ENCODE measurements around the gene MX1.

The MX1 gene

DNA sequence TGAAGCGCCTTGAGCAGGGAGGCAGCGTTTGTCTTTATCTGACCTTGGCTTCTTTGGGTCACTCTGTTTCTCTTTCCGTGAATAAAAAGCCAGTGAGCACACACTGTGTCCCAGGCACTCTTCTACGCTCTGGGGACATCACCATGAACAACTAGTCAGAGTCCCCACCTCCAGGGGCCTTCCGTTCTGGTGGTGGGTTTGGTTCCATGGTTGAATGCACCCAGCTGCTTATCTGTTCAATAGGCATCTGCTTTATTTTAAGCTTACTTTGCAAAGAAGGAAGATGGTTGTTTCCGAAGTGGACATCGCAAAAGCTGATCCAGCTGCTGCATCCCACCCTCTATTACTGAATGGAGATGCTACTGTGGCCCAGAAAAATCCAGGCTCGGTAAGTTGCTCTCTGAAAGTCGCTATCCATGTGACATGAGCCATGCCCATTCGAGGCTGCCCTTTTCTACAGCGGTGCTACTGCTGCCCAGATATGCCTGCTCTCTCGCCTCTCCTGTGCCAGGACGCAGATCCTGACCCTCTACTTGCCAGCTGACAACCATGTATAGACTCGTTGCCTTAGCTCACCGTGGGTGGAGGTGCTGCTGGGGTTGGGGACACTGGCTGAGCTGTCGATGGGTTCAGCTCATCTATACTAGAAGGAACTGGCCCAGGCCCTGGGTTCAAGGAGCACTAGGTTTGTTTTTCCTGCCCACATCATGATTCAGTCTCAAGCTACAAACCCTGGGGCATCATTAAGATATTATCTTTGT is 5.9 kb downstream of the MX1 start:
- in situ Hi-C loops (cut with HindIII; ENCODE audit: low sequenced_read_pairs) = no loop called here

GRCh38 chr21:41432562-41433460 is 6.8 kb downstream of the MX1 start:
- in situ Hi-C loops (cut with HindIII; ENCODE audit: low sequenced_read_pairs) = no loop called here

DNA sequence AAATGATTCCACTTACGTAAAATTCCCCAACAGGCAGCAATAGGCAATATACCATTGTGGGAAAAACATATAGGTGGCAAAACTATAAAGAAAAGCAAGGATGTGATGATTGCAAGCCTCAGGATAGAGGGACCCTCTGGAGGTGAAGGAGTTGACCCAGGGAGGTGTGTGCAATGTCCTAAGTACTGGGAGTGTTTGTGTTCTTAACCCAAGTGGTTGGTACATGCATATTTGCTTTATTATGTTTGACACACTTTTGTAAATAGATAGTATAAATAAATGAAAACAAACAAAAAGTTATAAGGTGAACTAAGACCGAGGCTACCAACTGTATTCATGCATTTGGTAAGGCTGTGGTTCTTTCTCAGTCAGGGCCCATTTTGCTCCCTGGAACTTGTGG is 7.5 kb downstream of the MX1 start:
- in situ Hi-C loops (cut with HindIII; ENCODE audit: low sequenced_read_pairs) = no loop called here

GRCh38 chr21:41435706-41436105 is 9.7 kb downstream of the MX1 start:
- in situ Hi-C loops (cut with HindIII; ENCODE audit: low sequenced_read_pairs) = no loop called here

DNA sequence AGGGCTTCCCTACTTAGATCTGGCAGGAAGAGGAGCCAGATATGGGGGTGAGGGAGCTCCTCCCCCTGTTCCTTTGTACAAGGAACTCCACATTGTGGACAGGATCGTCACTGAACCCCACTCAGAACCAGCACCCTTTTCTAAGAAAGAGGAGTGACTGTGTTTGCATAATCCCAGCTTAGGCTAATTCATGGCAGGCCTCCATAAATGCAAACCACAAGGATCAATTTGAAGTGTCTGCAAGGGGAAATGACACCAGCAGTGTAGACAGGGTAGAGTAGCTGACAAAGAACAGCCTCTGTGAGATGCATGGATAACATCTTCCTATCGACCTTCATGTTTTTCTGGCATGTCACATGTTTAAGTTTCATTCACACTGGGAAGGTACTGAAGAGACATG is 11.7 kb downstream of the MX1 start:
- in situ Hi-C loops (cut with HindIII; ENCODE audit: low sequenced_read_pairs) = no loop called here

GRCh38 chr21:41438425-41439113 is 12.5 kb downstream of the MX1 start:
- in situ Hi-C loops (cut with HindIII; ENCODE audit: low sequenced_read_pairs) = no loop called here

DNA sequence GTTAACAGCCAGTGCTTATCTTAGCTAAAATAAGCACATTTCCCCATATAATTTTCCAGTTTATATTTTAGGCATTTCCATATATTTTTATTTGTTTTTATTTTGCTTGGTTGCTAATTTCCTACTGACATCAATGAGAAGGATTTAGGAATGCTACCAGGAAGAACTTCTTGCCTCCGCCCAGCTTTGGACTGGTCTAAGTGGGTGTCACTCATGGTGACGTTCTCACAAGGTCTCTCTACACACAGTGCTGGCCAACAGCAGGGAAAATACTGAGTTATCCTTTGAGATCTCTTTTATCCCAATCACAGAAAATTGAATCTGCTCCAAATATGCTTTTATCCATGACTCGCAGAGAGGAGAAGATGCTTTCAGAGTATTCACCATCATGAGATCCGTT is 13.2 kb downstream of the MX1 start:
- in situ Hi-C loops (cut with HindIII; ENCODE audit: low sequenced_read_pairs) = no loop called here

DNA sequence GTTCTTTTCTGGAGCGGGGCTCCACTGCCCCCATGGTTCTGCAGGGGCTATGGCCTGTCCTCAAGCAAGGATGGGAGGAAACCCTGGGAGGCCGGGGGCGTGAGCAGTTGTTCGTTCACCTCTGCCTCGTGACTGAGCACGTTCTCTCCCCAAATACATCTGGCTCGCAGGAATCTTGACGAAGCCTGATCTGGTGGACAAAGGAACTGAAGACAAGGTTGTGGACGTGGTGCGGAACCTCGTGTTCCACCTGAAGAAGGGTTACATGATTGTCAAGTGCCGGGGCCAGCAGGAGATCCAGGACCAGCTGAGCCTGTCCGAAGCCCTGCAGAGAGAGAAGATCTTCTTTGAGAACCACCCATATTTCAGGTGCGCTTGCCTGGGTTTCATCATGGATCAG is 15.5 kb downstream of the MX1 start:
- in situ Hi-C loops (cut with HindIII; ENCODE audit: low sequenced_read_pairs) = loop anchor here (10.0 kb wide), 1 partner anchor 137 kb away; no protein-coding TSS in a partner anchor

GRCh38 chr21:41442481-41443186 is 16.6 kb downstream of the MX1 start:
- in situ Hi-C loops (cut with HindIII; ENCODE audit: low sequenced_read_pairs) = loop anchor here (10.0 kb wide), 1 partner anchor 138 kb away; no protein-coding TSS in a partner anchor

DNA sequence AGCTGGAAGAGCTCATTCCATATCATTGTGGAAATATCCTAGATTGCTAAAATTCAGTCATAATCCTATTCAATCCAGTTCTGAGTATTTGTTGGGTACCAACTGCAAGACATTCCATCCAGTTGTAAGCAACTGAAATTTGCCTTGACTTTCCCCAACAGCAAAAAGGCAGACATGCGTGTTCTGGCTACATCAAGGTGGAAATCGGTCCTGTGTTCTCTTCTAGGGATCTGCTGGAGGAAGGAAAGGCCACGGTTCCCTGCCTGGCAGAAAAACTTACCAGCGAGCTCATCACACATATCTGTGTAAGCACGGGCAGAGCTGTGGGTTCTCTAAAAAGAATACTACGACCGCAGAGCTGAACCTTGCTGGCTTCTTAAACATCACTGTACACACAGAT is 17.5 kb downstream of the MX1 start:
- in situ Hi-C loops (cut with HindIII; ENCODE audit: low sequenced_read_pairs) = loop anchor here (10.0 kb wide), 1 partner anchor 139 kb away; no protein-coding TSS in a partner anchor

- in situ Hi-C loops (cut with HindIII; ENCODE audit: low sequenced_read_pairs) = loop anchor here (10.0 kb wide), 1 partner anchor 140 kb away; no protein-coding TSS in a partner anchor
These were observed 18.8 kb downstream of the MX1 start for GRCh38 chr21:41444703-41445464.

DNA sequence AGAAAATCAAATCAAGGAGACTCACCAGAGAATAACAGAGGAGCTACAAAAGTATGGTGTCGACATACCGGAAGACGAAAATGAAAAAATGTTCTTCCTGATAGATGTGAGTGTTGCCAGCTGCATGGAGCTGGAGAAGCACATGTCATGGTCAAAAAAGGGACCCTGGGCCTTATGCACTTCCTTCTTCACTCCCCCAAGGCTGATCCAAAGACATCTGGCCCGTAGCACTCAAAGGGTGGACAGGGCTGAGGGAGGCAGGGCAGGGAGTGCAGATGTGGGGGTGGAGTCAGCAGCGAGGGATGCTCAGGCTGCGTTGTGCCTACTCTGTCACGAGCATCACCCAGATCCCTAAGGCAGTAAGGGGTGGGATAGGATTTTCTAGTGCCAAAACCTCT is 19.4 kb downstream of the MX1 start:
- in situ Hi-C loops (cut with HindIII; ENCODE audit: low sequenced_read_pairs) = loop anchor here (10.0 kb wide), 1 partner anchor 141 kb away; no protein-coding TSS in a partner anchor

- in situ Hi-C loops (cut with HindIII; ENCODE audit: low sequenced_read_pairs) = loop anchor here (10.0 kb wide), 1 partner anchor 142 kb away; no protein-coding TSS in a partner anchor
These were observed 20.5 kb downstream of the MX1 start for GRCh38 chr21:41446586-41446985.

DNA sequence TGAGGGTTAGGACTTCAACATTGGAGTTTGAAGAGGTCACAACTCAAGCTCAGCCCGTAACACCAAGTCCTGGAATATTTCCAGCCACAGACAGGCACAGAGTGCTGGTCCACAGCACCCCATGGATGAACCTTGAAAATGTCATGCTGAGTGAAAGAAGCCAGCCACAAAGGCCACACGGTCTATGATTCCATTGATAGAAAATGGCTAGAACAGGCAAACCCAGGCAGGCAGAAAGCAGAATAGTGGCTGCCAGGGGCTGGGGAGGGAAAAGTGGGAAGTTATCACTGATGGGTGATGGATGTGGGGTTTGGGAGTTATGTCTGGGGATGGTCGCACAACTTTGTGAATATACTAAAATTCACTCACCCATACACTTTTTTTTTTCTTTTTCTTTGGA is 21.3 kb downstream of the MX1 start:
- in situ Hi-C loops (cut with HindIII; ENCODE audit: low sequenced_read_pairs) = loop anchor here (10.0 kb wide), 1 partner anchor 143 kb away; no protein-coding TSS in a partner anchor

DNA sequence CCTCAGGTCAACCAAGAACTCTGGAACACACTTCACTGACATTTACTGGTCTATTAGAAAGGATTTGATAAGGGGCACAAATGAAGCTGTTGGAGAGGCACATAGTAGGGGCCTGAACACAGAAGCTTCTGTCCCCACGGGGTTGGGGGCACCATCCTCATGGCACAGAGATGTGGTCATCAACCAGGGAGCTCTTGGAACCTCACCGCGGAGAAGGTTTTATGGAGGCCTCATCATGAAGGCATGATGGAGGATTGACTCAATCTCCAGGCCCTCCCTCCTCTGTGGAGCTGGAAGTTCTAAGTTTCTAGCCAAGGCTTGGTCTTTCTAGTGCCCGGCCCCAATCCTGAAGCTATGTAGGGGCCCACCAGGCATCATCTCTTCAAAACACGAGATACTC is 23.6 kb downstream of the MX1 start:
- in situ Hi-C loops (cut with HindIII; ENCODE audit: low sequenced_read_pairs) = loop anchor here (10.0 kb wide), 1 partner anchor 145 kb away; no protein-coding TSS in a partner anchor

DNA sequence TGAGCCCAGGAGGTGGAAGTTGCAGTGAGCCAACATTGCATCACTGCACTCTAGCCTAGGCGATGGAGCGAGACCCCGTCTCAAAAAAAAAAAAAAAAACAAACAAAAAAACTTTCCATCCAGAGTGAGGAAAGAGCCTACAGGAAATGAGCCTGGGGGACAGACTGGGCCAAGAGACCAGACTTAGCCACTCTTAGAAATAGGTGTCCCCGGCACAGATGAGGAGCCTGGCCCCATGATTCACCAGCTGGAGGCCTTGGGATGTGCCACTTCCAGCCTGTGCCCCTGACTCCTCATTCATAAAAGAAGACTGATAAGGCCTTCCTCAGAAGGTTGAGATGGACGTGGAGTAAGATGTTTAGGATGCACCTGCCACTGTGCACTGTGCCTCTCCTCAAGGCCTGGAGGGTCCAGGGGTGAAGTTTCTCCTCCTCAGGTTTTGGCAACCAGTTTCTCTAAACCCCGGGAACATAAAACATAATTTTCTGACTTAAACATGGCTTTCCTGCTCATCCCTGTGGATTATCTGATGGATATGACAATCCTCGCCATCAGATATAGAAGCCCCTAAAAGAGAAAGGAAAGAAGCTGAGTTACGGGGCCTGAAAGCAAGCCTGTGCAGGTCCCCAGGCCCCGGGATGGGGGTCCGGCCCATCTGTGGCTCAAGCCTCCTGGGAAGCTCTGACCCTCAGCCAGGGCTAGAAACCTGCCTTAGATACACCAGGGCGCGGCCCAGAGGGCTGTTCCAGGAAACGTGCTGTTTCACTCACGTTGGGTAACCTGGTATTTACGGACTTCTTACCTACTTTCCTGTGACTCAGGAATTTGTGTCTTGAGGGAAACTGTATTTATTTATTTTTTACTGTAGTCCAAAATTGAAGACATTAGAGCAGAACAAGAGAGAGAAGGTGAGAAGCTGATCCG is 26.0 kb downstream of the MX1 start:
- in situ Hi-C loops (cut with HindIII; ENCODE audit: low sequenced_read_pairs) = no loop called here

GRCh38 chr21:41453198-41453597 is 27.2 kb downstream of the MX1 start:
- in situ Hi-C loops (cut with HindIII; ENCODE audit: low sequenced_read_pairs) = no loop called here

DNA sequence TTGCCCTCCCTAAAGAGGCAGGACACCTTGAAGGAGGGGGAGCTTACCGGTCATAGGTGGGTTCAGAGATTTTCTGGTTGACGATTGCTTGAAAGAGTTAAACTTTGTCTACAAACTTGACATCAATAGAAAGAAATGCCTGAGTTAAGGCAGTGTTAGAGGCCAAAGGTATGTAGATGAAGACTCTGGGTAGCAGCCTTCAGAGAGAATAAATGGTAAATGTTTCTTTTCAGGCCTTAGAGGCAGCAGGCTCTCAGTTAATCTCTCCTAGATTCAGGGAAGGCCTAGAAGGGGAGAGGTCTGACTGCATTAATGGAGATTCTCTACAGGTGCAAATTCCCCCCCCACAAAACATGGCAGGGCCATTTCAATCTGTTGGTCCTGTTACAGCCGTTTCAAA is 27.7 kb downstream of the MX1 start:
- in situ Hi-C loops (cut with HindIII; ENCODE audit: low sequenced_read_pairs) = no loop called here

GRCh38 chr21:41458121-41458520 is 32.1 kb downstream of the MX1 start:
- in situ Hi-C loops (cut with HindIII; ENCODE audit: low sequenced_read_pairs) = no loop called here

All from DLD1 (cell line).